GM21526 (cell line): ENCODE data around the gene TKFC.
A peak's percentile ranks its signal among the peaks of the same experiment; 100 is the strongest.

ENCODE experiments used
- ATAC-seq: cut with Tn5 transposase; IDR thresholded peaks from one replicate; pipeline ENCODE4 v1.9.1; 2021; ENCODE audit warnings: moderate library complexity; ENCODE audit not compliant: unreplicated experiment, low FRiP score

The TKFC gene, protein sequence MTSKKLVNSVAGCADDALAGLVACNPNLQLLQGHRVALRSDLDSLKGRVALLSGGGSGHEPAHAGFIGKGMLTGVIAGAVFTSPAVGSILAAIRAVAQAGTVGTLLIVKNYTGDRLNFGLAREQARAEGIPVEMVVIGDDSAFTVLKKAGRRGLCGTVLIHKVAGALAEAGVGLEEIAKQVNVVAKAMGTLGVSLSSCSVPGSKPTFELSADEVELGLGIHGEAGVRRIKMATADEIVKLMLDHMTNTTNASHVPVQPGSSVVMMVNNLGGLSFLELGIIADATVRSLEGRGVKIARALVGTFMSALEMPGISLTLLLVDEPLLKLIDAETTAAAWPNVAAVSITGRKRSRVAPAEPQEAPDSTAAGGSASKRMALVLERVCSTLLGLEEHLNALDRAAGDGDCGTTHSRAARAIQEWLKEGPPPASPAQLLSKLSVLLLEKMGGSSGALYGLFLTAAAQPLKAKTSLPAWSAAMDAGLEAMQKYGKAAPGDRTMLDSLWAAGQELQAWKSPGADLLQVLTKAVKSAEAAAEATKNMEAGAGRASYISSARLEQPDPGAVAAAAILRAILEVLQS

GRCh38 chr11:61332797-61333549, at the start of gene TKFC, which contains the start of gene DDB1:
TKFC (plus strand) TSS chr11:61333228; CDS start chr11:61334729, 1,501 bp downstream.
DDB1 (minus strand) TSS chr11:61333105; CDS start chr11:61332968, 137 bp downstream.
- ATAC-seq = peak; percentile 80

DNA sequence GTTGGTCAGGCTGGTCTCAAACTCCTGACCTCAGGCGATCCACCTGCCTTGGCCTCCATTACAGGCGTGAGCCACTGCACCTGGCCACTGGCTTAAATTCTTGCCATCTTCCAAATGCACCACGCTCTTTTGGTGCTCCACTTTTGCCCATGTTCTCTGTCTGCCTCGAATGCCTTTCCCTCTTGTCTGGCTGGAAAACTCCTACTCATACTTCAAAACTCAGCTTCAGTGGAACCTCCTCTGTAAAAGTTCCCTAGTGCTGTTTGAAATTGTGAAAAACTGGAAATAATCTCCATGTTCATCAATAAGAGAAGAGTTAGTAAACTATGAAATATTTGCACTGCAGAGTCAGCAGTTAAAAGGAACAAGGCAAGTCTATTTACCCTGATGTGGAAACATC, 49.4 kb upstream of the TKFC start:
- no peak for ATAC-seq

- no peak for ATAC-seq
These were observed 45.6 kb upstream of the TKFC start for GRCh38 chr11:61287338-61287977.

DNA sequence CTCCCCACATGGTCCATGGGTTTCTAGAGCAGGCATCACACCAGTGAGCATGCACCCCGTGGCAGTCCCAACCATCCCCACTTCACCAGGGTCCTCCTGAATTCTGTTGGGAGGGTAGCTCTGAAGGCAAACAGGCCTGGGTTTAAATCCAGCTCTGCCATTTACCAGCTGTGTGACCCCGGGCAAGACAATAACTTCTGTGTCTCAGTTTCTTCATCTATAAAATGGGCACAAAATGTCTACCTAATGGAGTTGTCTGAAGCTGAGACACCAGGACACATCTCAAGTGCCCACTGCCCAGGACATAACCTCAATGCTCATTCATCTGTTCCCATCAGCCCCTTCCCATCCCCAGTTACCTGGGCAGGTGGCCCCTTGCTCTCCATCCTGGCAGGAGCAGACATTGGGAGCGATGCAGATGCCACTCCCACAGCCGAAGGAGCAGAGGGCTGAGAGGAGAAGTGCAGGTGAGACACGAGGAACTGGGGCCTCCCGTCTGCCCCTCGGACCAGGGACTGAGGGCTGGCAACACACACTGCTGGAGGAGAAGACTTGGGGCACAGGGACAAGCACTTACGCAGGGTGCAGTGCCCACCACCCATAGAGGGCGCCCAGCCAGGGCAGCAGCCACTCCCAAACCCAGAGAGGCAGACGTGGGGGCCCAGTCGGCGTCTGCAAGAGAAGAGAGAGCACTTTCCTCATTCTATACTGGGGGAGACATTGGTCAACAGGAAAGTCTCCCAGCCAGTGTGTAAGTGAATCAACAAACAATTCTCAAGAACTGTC, 41.9 kb upstream of the TKFC start:
- ATAC-seq = no peak

- ATAC-seq = no peak
These were observed 40.7 kb upstream of the TKFC start for GRCh38 chr11:61292356-61292755.

- ATAC-seq = peak; percentile 20
These were observed 38.9 kb upstream of the TKFC start for GRCh38 chr11:61293867-61294716.

- peak; percentile 74 for ATAC-seq
These were observed 38.1 kb upstream of the TKFC start, which contains the start of gene VWCE for GRCh38 chr11:61294717-61295595. VWCE (minus strand) TSS chr11:61295316; CDS start chr11:61295037, 279 bp downstream.

- ATAC-seq = no peak
These were observed 37.5 kb upstream of the TKFC start for GRCh38 chr11:61295596-61295926.

DNA sequence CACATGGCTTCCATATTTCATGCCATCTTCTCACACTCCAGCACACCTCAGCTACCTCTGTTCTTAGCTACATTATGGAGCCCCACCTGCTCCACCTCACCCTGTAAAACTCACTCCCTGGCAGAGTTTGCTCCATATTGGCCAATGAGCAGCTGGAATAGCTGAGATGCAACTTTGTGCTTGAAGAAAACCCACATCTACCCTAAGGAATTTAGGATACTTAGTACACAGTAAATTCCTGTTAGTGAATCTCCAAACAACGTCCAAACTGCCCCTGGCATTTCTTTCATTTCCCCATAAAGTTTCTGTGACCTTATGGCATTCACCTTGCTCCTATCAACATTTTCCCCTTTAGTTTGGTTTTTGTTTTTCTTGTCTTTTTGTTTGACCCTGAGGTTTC, 35.7 kb upstream of the TKFC start:
- no peak for ATAC-seq

GRCh38 chr11:61297746-61298145, 35.3 kb upstream of the TKFC start:
- ATAC-seq = no peak

DNA sequence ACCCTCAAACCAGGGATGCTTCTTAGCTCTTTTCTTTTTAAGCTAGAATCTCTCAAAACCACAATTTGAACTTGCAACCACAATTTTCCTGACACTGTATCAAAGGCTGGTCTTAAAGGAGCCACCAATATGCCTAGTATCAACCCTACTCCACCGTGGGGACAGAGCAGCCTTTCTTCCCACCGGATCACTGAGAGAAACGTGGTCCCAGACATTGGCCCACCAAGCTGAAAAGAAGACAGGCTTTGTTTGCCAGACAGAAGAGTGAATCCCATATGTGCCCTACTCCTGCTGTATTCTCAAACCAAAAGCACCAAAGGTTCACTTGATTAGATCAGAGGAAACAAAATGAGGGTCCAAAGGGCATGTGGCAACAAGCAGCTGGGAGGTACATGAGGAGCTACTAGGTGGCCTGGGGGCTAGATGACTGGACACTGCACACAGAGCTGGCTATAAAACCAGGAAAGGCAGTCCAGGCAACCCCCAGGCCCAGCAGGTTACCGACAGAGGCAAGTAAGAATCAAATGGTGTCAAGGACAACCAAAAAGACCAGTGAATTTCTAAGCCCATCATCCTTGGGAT, 34.3 kb upstream of the TKFC start:
- no peak for ATAC-seq

GRCh38 chr11:61302550-61302949, 30.5 kb upstream of the TKFC start:
- no peak for ATAC-seq

GRCh38 chr11:61303725-61304124, 29.3 kb upstream of the TKFC start:
- no peak for ATAC-seq

GRCh38 chr11:61305417-61305816, 27.6 kb upstream of the TKFC start:
- ATAC-seq = no peak

DNA sequence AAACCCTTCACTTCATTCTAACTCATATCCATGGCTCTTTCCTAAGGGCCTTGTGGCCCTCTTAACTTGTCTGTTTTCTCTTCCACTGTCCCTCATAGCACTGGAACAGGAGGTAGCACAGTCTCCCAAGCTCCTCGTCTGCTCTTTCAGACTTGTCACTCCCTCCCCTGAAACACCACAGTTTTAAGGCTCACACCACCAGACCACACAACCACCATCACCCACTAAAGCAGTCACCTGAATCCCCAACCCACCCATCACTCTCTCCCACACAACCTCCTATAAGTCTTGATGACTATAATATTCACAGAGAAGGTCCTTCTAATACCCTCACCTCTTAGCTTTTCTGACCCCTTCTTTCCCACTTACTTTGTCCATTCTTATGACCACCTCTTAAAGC, 26.8 kb upstream of the TKFC start:
- ATAC-seq = no peak

GRCh38 chr11:61307354-61307753, 25.7 kb upstream of the TKFC start:
- no peak for ATAC-seq

GRCh38 chr11:61309141-61309540, 23.9 kb upstream of the TKFC start:
- no peak for ATAC-seq

DNA sequence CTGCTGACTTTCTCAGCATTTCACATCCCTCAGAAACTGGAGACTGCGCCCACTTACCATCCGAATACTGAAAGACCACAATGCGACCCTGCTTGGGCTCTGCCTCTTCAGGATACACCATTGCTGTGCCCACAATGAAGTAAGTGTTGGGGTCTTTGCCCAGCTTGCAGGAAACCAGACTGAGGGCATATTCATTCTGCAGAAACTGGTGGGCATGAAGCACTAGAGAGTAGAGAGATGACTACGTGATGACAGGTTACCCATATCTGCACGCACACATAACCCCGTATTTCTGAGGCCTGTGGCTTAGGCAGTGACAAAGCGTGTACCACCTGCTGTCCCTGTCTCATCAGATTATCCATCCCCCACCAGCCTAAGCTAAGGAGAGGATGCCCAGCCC, 23.3 kb upstream of the TKFC start:
- no peak for ATAC-seq
